HEK293 (cell line): Measurements from ENCODE around the gene KLF12.

Experiments used
- CTCF ChIA-PET: fragments of 350-600 bp; formaldehyde crosslinking; extraction: SDS; loops from one replicate; lab custom pipeline; 2021; ENCODE audit warnings: antibody characterized with exemption; lab: Yijun Ruan, JAX
- POLR2A ChIA-PET: fragments of 300-600 bp; formaldehyde crosslinking; extraction: SDS; loops from one replicate; lab custom pipeline; 2020; ENCODE audit warnings: antibody characterized with exemption, inconsistent platforms; lab: Yijun Ruan, JAX
- H3K27ac ChIP-seq: fragments of 200-500 bp; sonication (Bioruptor generic); 2 replicates; pipeline ENCODE4 v1.5.1; 2014; ENCODE audit warnings: low read depth, low read length, control low read depth, inconsistent platforms; ENCODE audit errors: extremely low read depth
- H3K36me3 ChIP-seq, 2 experiments: fragments of 200-500 bp in 1 of 2; sonication (Bioruptor generic) in 1 of 2; 1 replicate in 1 of 2; 2 replicates in 1 of 2; pipeline ENCODE4 v1.5.1; 2014 to 2017; ENCODE audit warnings: inconsistent platforms in 2 of 2, low read length in 2 of 2; ENCODE audit not compliant: control insufficient read depth in 2 of 2, insufficient read depth in 1 of 2
- H3K4me1 ChIP-seq: fragments of 200-500 bp; sonication (Bioruptor generic); 2 replicates; pipeline ENCODE4 v1.5.1; 2014; ENCODE audit warnings: mild to moderate bottlenecking, low read length, inconsistent platforms; ENCODE audit not compliant: control insufficient read depth, insufficient read depth
- H3K4me3 ChIP-seq: 2 replicates; pipeline ENCODE4 v1.5.1; 2011; ENCODE audit warnings: low read depth, mild to moderate bottlenecking, control low read depth, low read length, moderate library complexity
- H3K9me3 ChIP-seq: fragments of 200-500 bp; sonication (Bioruptor generic); 2 replicates; pipeline ENCODE4 v1.5.1; 2014; ENCODE audit warnings: low read depth, low read length, inconsistent platforms; ENCODE audit not compliant: control insufficient read depth, insufficient read depth
- BCL11A ChIP-seq: fragments of 450-650 bp; formaldehyde crosslinking; IDR thresholded peaks from 2 replicates; pipeline ENCODE4 v1.5.1; 2016; ENCODE audit warnings: low read depth, missing biosample characterization, missing genetic modification characterization
- ELK4 ChIP-seq: IDR thresholded peaks from 2 replicates; pipeline ENCODE4 v1.6.1; 2011; ENCODE audit warnings: mild to moderate bottlenecking, low read depth, low read length, borderline replicate concordance
- KLF10 ChIP-seq: fragments of 450-650 bp; IDR thresholded peaks from 2 replicates; pipeline ENCODE4 v1.5.1; 2018; ENCODE audit warnings: missing biosample characterization, mild to moderate bottlenecking, missing genetic modification characterization
- WT1 ChIP-seq: fragments of 450-650 bp; formaldehyde crosslinking; IDR thresholded peaks from 2 replicates; pipeline ENCODE4 v1.5.1; 2016; ENCODE audit warnings: missing biosample characterization, missing genetic modification characterization
- ZBTB10 ChIP-seq: fragments of 450-650 bp; formaldehyde crosslinking; IDR thresholded peaks from 2 replicates; pipeline ENCODE4 v1.5.1; 2016; ENCODE audit warnings: missing biosample characterization, missing genetic modification characterization
- ZBTB11 ChIP-seq: fragments of 450-650 bp; formaldehyde crosslinking; conservative IDR thresholded peaks from 2 replicates; pipeline ENCODE4 v1.5.1; 2016; ENCODE audit warnings: low read depth, missing biosample characterization, missing genetic modification characterization
- ZBTB17 ChIP-seq: fragments of 450-650 bp; formaldehyde crosslinking; IDR thresholded peaks from 2 replicates; pipeline ENCODE4 v1.5.1; 2016; ENCODE audit warnings: missing biosample characterization, missing genetic modification characterization
- ZBTB26 ChIP-seq: fragments of 450-650 bp; formaldehyde crosslinking; optimal IDR thresholded peaks from 2 replicates; pipeline ENCODE3; 2016; ENCODE audit warnings: missing biosample characterization, mild to moderate bottlenecking, missing genetic modification characterization
- ZFP41 ChIP-seq: fragments of 450-650 bp; formaldehyde crosslinking; IDR thresholded peaks from 2 replicates; pipeline ENCODE4 v1.5.1; 2016; ENCODE audit warnings: missing biosample characterization, missing genetic modification characterization, borderline replicate concordance
- ZNF280C ChIP-seq: fragments of 450-650 bp; formaldehyde crosslinking; IDR thresholded peaks from 2 replicates; pipeline ENCODE4 v1.5.1; 2016; ENCODE audit warnings: missing biosample characterization, missing genetic modification characterization
- ZNF426 ChIP-seq: fragments of 450-650 bp; formaldehyde crosslinking; IDR thresholded peaks from 2 replicates; pipeline ENCODE4 v1.5.1; 2017; ENCODE audit warnings: missing biosample characterization, missing genetic modification characterization, mild to moderate bottlenecking, inconsistent platforms, moderate library complexity
- ZNF510 ChIP-seq: fragments of 450-650 bp; formaldehyde crosslinking; IDR thresholded peaks from 2 replicates; pipeline ENCODE4 v1.5.1; 2018; ENCODE audit warnings: mild to moderate bottlenecking, missing genetic modification characterization, missing biosample characterization; ENCODE audit not compliant: insufficient replicate concordance
- ZNF600 ChIP-seq: fragments of 450-650 bp; formaldehyde crosslinking; IDR thresholded peaks from 2 replicates; pipeline ENCODE4 v1.5.1; 2016; ENCODE audit warnings: missing biosample characterization, missing genetic modification characterization
- ZNF658 ChIP-seq: fragments of 450-650 bp; formaldehyde crosslinking; IDR thresholded peaks from 2 replicates; pipeline ENCODE4; 2016; ENCODE audit warnings: missing biosample characterization, missing genetic modification characterization
- ZNF837 ChIP-seq: fragments of 450-650 bp; formaldehyde crosslinking; IDR thresholded peaks from 2 replicates; pipeline ENCODE4 v1.5.1; 2016; ENCODE audit warnings: missing biosample characterization, missing genetic modification characterization

KLF12 gene

GRCh38 chr13:74087357-74087756 is 46.8 kb downstream of the KLF12 start:
- TF ChIP-seq ZNF280C (tag by site-specific recombination) = no peak
- no peak for TF ChIP-seq ZBTB10 (tag by site-specific recombination)
- TF ChIP-seq BCL11A = no peak
- TF ChIP-seq ZNF837 (tag by site-specific recombination) = no peak
- no peak for TF ChIP-seq KLF10 (tag by site-specific recombination)
- TF ChIP-seq ZNF426 = no peak
- TF ChIP-seq ZNF600 (tag by site-specific recombination) = no peak
- no peak for TF ChIP-seq ZBTB17 (tag by site-specific recombination)
- no peak for TF ChIP-seq ZBTB11 (tag by site-specific recombination)
- no peak for TF ChIP-seq ZNF658 (tag by site-specific recombination)
- TF ChIP-seq ZBTB26 = no peak
- TF ChIP-seq ZFP41 = no peak
- no peak for TF ChIP-seq ZNF510 (tag by site-specific recombination)
- no peak for TF ChIP-seq ELK4
- TF ChIP-seq WT1 = no peak
- ChIA-PET CTCF (no interaction called here), POLR2A (no interaction called here)
- Histone ChIP-seq H3K36me3 (no peaks in the 10 kb centered on the region), H3K4me3 (no peak overlapping the region), H3K27ac (no peak overlapping the region), H3K9me3 (no peaks in the 10 kb centered on the region), H3K4me1 (no peaks in the 10 kb centered on the region)
